HepG2 (cell line): ENCODE data around the gene ZP2. TPM values are rescaled to one million over a fixed set of nuclear protein-coding genes. Genes with fewer than 3 reads are reported as not detected.

Experiments
- CREBL2 ChIP-seq: sonication (generic); formaldehyde crosslinking; IDR thresholded peaks from 2 replicates; pipeline ENCODE4 v1.8.1; 2023; ENCODE audit warnings: missing genetic modification reagents, mild to moderate bottlenecking, borderline replicate concordance
- DNMT1 ChIP-seq: sonication (generic); formaldehyde crosslinking; IDR thresholded peaks from 2 replicates; pipeline ENCODE4 v1.5.1; 2020; ENCODE audit warnings: mild to moderate bottlenecking, missing genetic modification reagents
- FOXO1 ChIP-seq: sonication (generic); formaldehyde crosslinking; IDR thresholded peaks from 2 replicates; pipeline ENCODE4 v1.4.0; 2020; ENCODE audit warnings: missing genetic modification reagents
- HINFP ChIP-seq: sonication (generic); formaldehyde crosslinking; IDR thresholded peaks from 2 replicates; pipeline ENCODE4 v1.4.0; 2020; ENCODE audit warnings: low read depth, mild to moderate bottlenecking, missing genetic modification reagents
- HNRNPK ChIP-seq: fragments of 200-400 bp; formaldehyde crosslinking; IDR thresholded peaks from 2 replicates; pipeline ENCODE4 v1.6.1; 2018; ENCODE audit warnings: low read length, low read depth, moderate library complexity, mild to moderate bottlenecking; ENCODE audit not compliant: poor library complexity, severe bottlenecking
- HOMEZ ChIP-seq: IDR thresholded peaks from 2 replicates; pipeline ENCODE4 v1.6.1; 2016; ENCODE audit warnings: low read depth
- KDM3A ChIP-seq: IDR thresholded peaks from 2 replicates; pipeline ENCODE4 v1.6.1; 2018; ENCODE audit warnings: low read depth, missing compliant biosample characterization
- KMT2A ChIP-seq: sonication (generic); formaldehyde crosslinking; IDR thresholded peaks from 2 replicates; pipeline ENCODE4 v1.4.0; 2020; ENCODE audit warnings: missing genetic modification reagents
- PCBP2 ChIP-seq: fragments of 200-400 bp; formaldehyde crosslinking; optimal IDR thresholded peaks from 2 replicates; pipeline ENCODE3; 2018; ENCODE audit warnings: low read length, low read depth; ENCODE audit not compliant: poor library complexity, severe bottlenecking
- RELA ChIP-seq: sonication (generic); formaldehyde crosslinking; IDR thresholded peaks from 2 replicates; pipeline ENCODE4 v1.4.0; 2020; ENCODE audit warnings: missing genetic modification reagents
- SSRP1 ChIP-seq: IDR thresholded peaks from 2 replicates; pipeline ENCODE4 v1.6.1; 2016; ENCODE audit warnings: control low read depth
- TBX2 ChIP-seq: sonication (generic); formaldehyde crosslinking; IDR thresholded peaks from 2 replicates; pipeline ENCODE4 v1.5.0; 2020; ENCODE audit warnings: missing genetic modification reagents, mild to moderate bottlenecking, borderline replicate concordance
- YEATS2 ChIP-seq: sonication (generic); formaldehyde crosslinking; IDR thresholded peaks from 2 replicates; pipeline ENCODE4 v1.4.0; 2020; ENCODE audit warnings: missing genetic modification reagents, borderline replicate concordance
- ZC3H13 ChIP-seq: sonication (generic); formaldehyde crosslinking; IDR thresholded peaks from 2 replicates; pipeline ENCODE4 v1.8.1; 2023; ENCODE audit warnings: mild to moderate bottlenecking, missing genetic modification reagents, moderate library complexity
- ZFYVE20 ChIP-seq: sonication (generic); formaldehyde crosslinking; IDR thresholded peaks from 2 replicates; pipeline ENCODE4 v1.8.0; 2023; ENCODE audit warnings: low read depth, mild to moderate bottlenecking, moderate library complexity, missing genetic modification reagents, borderline replicate concordance
- ZNF224 ChIP-seq: sonication (generic); formaldehyde crosslinking; IDR thresholded peaks from 2 replicates; pipeline ENCODE4 v1.5.0; 2020; ENCODE audit warnings: mild to moderate bottlenecking, missing genetic modification reagents
- ZNF235 ChIP-seq: sonication (generic); formaldehyde crosslinking; IDR thresholded peaks from 2 replicates; pipeline ENCODE4 v1.8.1; 2023; ENCODE audit warnings: mild to moderate bottlenecking, missing genetic modification reagents, borderline replicate concordance
- ZNF446 ChIP-seq: sonication (generic); formaldehyde crosslinking; IDR thresholded peaks from 2 replicates; pipeline ENCODE4 v1.5.0; 2020; ENCODE audit warnings: mild to moderate bottlenecking, missing genetic modification reagents
- ZNF496 ChIP-seq: sonication (generic); formaldehyde crosslinking; IDR thresholded peaks from 2 replicates; pipeline ENCODE4 v1.8.1; 2023; ENCODE audit warnings: mild to moderate bottlenecking, moderate library complexity, missing genetic modification reagents; ENCODE audit not compliant: insufficient replicate concordance
- ZNF547 ChIP-seq: sonication (generic); formaldehyde crosslinking; IDR thresholded peaks from 2 replicates; pipeline ENCODE4 v1.5.1; 2020; ENCODE audit warnings: mild to moderate bottlenecking, missing genetic modification reagents
- ZNF552 ChIP-seq: sonication (generic); formaldehyde crosslinking; IDR thresholded peaks from 2 replicates; pipeline ENCODE4 v1.9.0; 2022; ENCODE audit warnings: missing genetic modification reagents, mild to moderate bottlenecking, borderline replicate concordance
- ZNF576 ChIP-seq: sonication (generic); formaldehyde crosslinking; IDR thresholded peaks from 2 replicates; pipeline ENCODE4 v1.4.0; 2020; ENCODE audit warnings: mild to moderate bottlenecking, missing genetic modification reagents
- ZNF670 ChIP-seq: sonication (generic); formaldehyde crosslinking; IDR thresholded peaks from 2 replicates; pipeline ENCODE4 v1.8.0; 2022; ENCODE audit warnings: mild to moderate bottlenecking, missing genetic modification reagents, borderline replicate concordance
- ZNF746 ChIP-seq: sonication (generic); formaldehyde crosslinking; IDR thresholded peaks from 2 replicates; pipeline ENCODE4 v1.8.0; 2022; ENCODE audit warnings: mild to moderate bottlenecking, missing genetic modification reagents
- polyA plus RNA-seq, 8 experiments: library from polyadenylated mRNA; depleted of rRNA in 3 of 8; stranded (reverse) in 7 of 8; unstranded in 1 of 8; fragments of >200 nt; fragmentation: Illumina TruSeq in 4 of 8; extraction: Trizol in 4 of 8; gene quantifications; 2 replicates each; pipeline versions ENCODE4 v1.2.1 to v1.2.3, GENCODE V29; 2011 to 2016; ENCODE audit warnings: low read depth in 4 of 8, missing spikeins in 1 of 8, mixed read lengths in 1 of 8; ENCODE audit not compliant: insufficient read depth in 1 of 8
- total RNA-seq, 5 experiments: library from RNA; depleted of rRNA; stranded (reverse); fragments of >200 nt; fragmentation: Illumina TruSeq; extraction: Trizol; gene quantifications; 2 replicates each; pipeline ENCODE4 v1.2.3, GENCODE V29; 2016; ENCODE audit warnings: low read depth in 1 of 5

The ZP2 gene
- total and polyA plus RNA-seq, 2 of the 13 experiments (the other 11 are each of a cell fraction or from before 2014, with no cell fraction given) = not detected

- TF ChIP-seq ZNF746 = no peak
- no peak for TF ChIP-seq ZNF670 (CRISPR knock-in tag)
- TF ChIP-seq ZNF547 = no peak
- TF ChIP-seq SSRP1 (CRISPR knock-in tag) = no peak
- TF ChIP-seq HNRNPK = no peak
- no peak for TF ChIP-seq PCBP2
- no peak for TF ChIP-seq TBX2 (CRISPR knock-in tag)
- TF ChIP-seq KDM3A (CRISPR knock-in tag) = peak; percentile 51; the same call in 1 of the 2 replicates
- no peak for TF ChIP-seq KMT2A (CRISPR knock-in tag)
- TF ChIP-seq ZNF576 (CRISPR knock-in tag) = no peak
- TF ChIP-seq ZFYVE20 (CRISPR knock-in tag) = no peak
- no peak for TF ChIP-seq DNMT1 (CRISPR knock-in tag)
- no peak for TF ChIP-seq ZNF496
- no peak for TF ChIP-seq ZNF552 (CRISPR knock-in tag)
- no peak for TF ChIP-seq HINFP (CRISPR knock-in tag)
- no peak for TF ChIP-seq CREBL2 (CRISPR knock-in tag)
- 0 out of 2 replicates have a peak, but pooled peaks have one; percentile 43 for TF ChIP-seq RELA (CRISPR knock-in tag)
- TF ChIP-seq ZC3H13 (CRISPR knock-in tag) = no peak
- peak; percentile 31; the same call in 1 of the 2 replicates for TF ChIP-seq YEATS2 (CRISPR knock-in tag)
- TF ChIP-seq ZNF224 (CRISPR knock-in tag) = no peak
- TF ChIP-seq HOMEZ (CRISPR knock-in tag) = no peak
- peak; percentile 36; the same call in 1 of the 2 replicates for TF ChIP-seq FOXO1 (CRISPR knock-in tag)
- TF ChIP-seq ZNF235 = no peak
- no peak for TF ChIP-seq ZNF446 (CRISPR knock-in tag)
Observed at GRCh38 chr16:21156767-21157467, 54.5 kb downstream of the ZP2 start (continued).
